Sigmoid colon (tissue), 4 donors: ENCODE results near the gene ELMOD3.

Experiments
- EP300 ChIP-seq, 4 donors: sonication (generic); formaldehyde crosslinking; IDR thresholded peaks; one replicate each; pipeline ENCODE4 v1.6.1; 2017; ENCODE audit warnings: antibody characterized with exemption in 4 of 4
- POLR2A ChIP-seq, 2 donors: fragments of 450-650 bp; IDR thresholded peaks; one replicate each; pipeline ENCODE4 v1.6.1; 2016; ENCODE audit warnings: antibody characterized with exemption in 2 of 2, mild to moderate bottlenecking in 2 of 2, moderate library complexity in 2 of 2
- TF ChIP-seq, protein P1 (sequence below), 4 experiments: fragments of 450-650 bp in 3 of 4; fragments of 200-600 bp in 1 of 4; IDR thresholded peaks; one replicate each; pipeline ENCODE4 v1.5.1; 2016 to 2019; ENCODE audit warnings: antibody characterized with exemption in 4 of 4, mild to moderate bottlenecking in 3 of 4, moderate library complexity in 2 of 4

- TF ChIP-seq, protein P1, sequence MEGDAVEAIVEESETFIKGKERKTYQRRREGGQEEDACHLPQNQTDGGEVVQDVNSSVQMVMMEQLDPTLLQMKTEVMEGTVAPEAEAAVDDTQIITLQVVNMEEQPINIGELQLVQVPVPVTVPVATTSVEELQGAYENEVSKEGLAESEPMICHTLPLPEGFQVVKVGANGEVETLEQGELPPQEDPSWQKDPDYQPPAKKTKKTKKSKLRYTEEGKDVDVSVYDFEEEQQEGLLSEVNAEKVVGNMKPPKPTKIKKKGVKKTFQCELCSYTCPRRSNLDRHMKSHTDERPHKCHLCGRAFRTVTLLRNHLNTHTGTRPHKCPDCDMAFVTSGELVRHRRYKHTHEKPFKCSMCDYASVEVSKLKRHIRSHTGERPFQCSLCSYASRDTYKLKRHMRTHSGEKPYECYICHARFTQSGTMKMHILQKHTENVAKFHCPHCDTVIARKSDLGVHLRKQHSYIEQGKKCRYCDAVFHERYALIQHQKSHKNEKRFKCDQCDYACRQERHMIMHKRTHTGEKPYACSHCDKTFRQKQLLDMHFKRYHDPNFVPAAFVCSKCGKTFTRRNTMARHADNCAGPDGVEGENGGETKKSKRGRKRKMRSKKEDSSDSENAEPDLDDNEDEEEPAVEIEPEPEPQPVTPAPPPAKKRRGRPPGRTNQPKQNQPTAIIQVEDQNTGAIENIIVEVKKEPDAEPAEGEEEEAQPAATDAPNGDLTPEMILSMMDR (IDR thresholded peaks at IDR 0.05), result no peak
- no peak for TF ChIP-seq EP300 (IDR thresholded peaks at IDR 0.05)
- no peak for TF ChIP-seq POLR2A (IDR thresholded peaks at IDR 0.05)
Measured at GRCh38 chr2:85342156-85342555, 12.4 kb upstream of the ELMOD3 start.
